Measurements from ENCODE around the gene PCNX2. TPM values are rescaled to one million over a fixed set of nuclear protein-coding genes. Genes with fewer than 3 reads are reported as not detected.

PCNX2 gene
- total and polyA plus RNA-seq, 2 of the 13 experiments (the other 11 are each of a cell fraction or from before 2014, with no cell fraction given), result 0.11 to 0.42 TPM

DNA sequence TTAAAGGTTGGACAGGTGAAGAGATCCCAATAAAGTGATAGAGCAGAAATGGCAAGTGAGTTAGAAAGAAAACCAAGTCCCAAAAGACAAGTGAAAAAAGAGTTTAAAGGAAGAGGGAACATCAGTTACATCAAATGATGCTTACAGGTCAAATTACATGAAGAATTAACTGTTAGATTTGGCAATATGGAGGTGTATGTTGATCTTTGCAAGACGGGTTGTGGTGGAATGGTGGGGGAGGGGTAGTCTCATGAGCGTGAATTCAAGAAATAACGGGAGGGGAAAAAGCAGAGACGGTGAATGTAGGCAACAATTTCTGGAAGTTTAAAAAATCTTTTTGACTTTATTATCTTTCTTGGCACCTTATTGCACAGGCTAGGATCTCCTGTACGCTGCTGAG is 268.5 kb downstream of the PCNX2 start:
- no peaks in the 10 kb centered on the region for H4K20me1 ChIP-seq (ENCODE audit: insufficient read depth, low read length)
- intact Hi-C loops (cut with micrococcal nuclease; ENCODE audit: unreplicated experiment), result no loop called here
- peaks cover 4 to 5% of the 10 kb centered on the region in 2 experiments; a peak in 3 of 5 replicates for H3K27me3 ChIP-seq (ENCODE audit: control insufficient read depth in 1 of 2, insufficient read depth in 2 of 2, low read length in 2 of 2)
- no peak overlapping the region for H3K4me2 ChIP-seq (ENCODE audit: low read depth, low read length)
- H3K36me3 ChIP-seq (replicated peaks in 1 of 2; ENCODE audit: control insufficient read depth in 1 of 2, insufficient read depth in 2 of 2, low read length in 2 of 2), result no peaks in the 10 kb centered on the region
- ATAC-seq, result no peak
- BruUV-seq (replicated peaks), result no TSS peak
- no peak overlapping the region for H3K9ac ChIP-seq (ENCODE audit: insufficient read depth, low read depth, low read length)
- no peaks in the 10 kb centered on the region for H3K9me3 ChIP-seq (ENCODE audit: low read length)
- no peak for FAIRE-seq
- H3K4me3 ChIP-seq (replicated peaks in 1 of 3; ENCODE audit: insufficient read depth in 1 of 3, low read depth in 2 of 3, low read length in 3 of 3), result no peak overlapping the region
- no peaks in the 10 kb centered on the region for H3K4me1 ChIP-seq (ENCODE audit: insufficient read depth, low read length)
- 2% methylated on average over 5 of the region's 5 CpGs for WGBS (ENCODE audit: low lambda C conversion rate)
- H3K27ac ChIP-seq (ENCODE audit: extremely low read length, insufficient read depth, low read length), result no peak overlapping the region
- no peak for DNase-seq (ENCODE audit: low spot score)
- ChIA-PET CTCF (ENCODE audit: low intra/inter-chr PET ratio, low total read pairs) (no interaction called here), POLR2A (no interaction called here)
- TF ChIP-seq XRCC5 (optimal IDR thresholded peaks at IDR 0.05; ENCODE audit: low read length), result no peak
- no peak for TF ChIP-seq FOXO1 (CRISPR knock-in tag; IDR thresholded peaks at IDR 0.05)
- TF ChIP-seq ZFAT (CRISPR knock-in tag; conservative IDR thresholded peaks at IDR 0.05), result no peak
- TF ChIP-seq, protein P1, sequence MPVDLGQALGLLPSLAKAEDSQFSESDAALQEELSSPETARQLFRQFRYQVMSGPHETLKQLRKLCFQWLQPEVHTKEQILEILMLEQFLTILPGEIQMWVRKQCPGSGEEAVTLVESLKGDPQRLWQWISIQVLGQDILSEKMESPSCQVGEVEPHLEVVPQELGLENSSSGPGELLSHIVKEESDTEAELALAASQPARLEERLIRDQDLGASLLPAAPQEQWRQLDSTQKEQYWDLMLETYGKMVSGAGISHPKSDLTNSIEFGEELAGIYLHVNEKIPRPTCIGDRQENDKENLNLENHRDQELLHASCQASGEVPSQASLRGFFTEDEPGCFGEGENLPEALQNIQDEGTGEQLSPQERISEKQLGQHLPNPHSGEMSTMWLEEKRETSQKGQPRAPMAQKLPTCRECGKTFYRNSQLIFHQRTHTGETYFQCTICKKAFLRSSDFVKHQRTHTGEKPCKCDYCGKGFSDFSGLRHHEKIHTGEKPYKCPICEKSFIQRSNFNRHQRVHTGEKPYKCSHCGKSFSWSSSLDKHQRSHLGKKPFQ (CRISPR knock-in tag; IDR thresholded peaks at IDR 0.05; ENCODE audit: insufficient replicate concordance), result no peak
- no peak for TF ChIP-seq IKZF4 (CRISPR knock-in tag; IDR thresholded peaks at IDR 0.05; ENCODE audit: borderline replicate concordance, low read depth, not compliant biosample characterization)
- TF ChIP-seq MEF2D (CRISPR knock-in tag; IDR thresholded peaks at IDR 0.05), result no peak
- TF ChIP-seq IRF2 (CRISPR knock-in tag; IDR thresholded peaks at IDR 0.05), result no peak
- TF ChIP-seq NR2F2 (IDR thresholded peaks at IDR 0.05; ENCODE audit: borderline replicate concordance, low read depth), result no peak
- no peak for TF ChIP-seq ZNF563 (CRISPR knock-in tag; IDR thresholded peaks at IDR 0.05)
- TF ChIP-seq ZNF10 (CRISPR knock-in tag; IDR thresholded peaks at IDR 0.05; ENCODE audit: borderline replicate concordance, low read depth), result no peak
- in situ Hi-C loops (cut with HindIII; ENCODE audit: extremely low pct_ligation_motif_present, low pct_unique_long_range_greater_than_20kb), result loop anchor here (5.0 kb wide), 1 partner anchor 390 kb away; no protein-coding TSS in a partner anchor
- H2AFZ ChIP-seq (ENCODE audit: low read length), result no peak overlapping the region
- no peaks in the 10 kb centered on the region for H3K79me2 ChIP-seq (ENCODE audit: insufficient read depth, low read length)
